Activated naive CD8-positive, alpha-beta T cell treated with anti-CD3 and anti-CD28 coated beads, Interleukin-2, amount 50 U/mL, for 24 hours (primary cell): ENCODE measurements around the gene ADGRE2.
"Not testable (repeated sequence)": the region's sequence is repeated elsewhere in the genome, so short reads cannot be mapped to it uniquely, and the experiment has no call there.

ENCODE experiments used
- ATAC-seq: fragments of 150-1000 bp; cut with Tn5 transposase; one replicate; pipeline ENCODE4 v1.10.0; 2021
- DNase-seq: peaks from one replicate; pipeline ENCODE4 v3.0.0; 2021
- H3K27ac Mint-ChIP-seq: one replicate; pipeline ENCODE4 v1.8.0; 2021; ENCODE audit warnings: mild to moderate bottlenecking, mixed read lengths
- H3K27me3 Mint-ChIP-seq: one replicate; pipeline ENCODE4 v1.8.0; 2021; ENCODE audit warnings: mixed read lengths
- H3K36me3 Mint-ChIP-seq: one replicate; pipeline ENCODE4 v1.8.0; 2021; ENCODE audit warnings: low read depth, mixed read lengths
- H3K4me1 Mint-ChIP-seq: one replicate; pipeline ENCODE4 v1.8.0; 2021; ENCODE audit warnings: mixed read lengths
- H3K4me3 Mint-ChIP-seq: one replicate; pipeline ENCODE4 v1.8.0; 2021; ENCODE audit warnings: mild to moderate bottlenecking, moderate library complexity, mixed read lengths
- H3K9me3 Mint-ChIP-seq: one replicate; pipeline ENCODE4 v1.8.0; 2021; ENCODE audit warnings: mixed read lengths

The ADGRE2 gene

DNA sequence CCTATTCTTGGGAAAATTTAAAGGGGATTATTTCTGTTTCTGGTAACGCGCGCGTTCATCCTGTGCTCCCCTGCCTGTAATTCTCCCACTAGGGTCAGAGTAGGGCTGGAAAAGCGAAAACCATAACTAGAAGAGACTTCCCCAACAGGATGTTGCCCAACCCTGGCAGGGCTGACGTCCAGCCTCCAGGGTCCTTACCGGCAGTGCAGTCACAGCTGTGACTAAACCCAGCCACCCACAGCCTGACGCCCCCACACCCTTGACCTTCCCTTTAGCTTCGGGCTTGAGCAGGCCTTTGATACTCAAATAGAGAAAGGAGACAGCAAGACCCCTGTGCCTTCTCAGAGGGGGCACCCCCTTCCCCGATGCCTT is 6.4 kb upstream of the ADGRE2 start:
- not testable (repeated sequence) for H3K4me3 Mint-ChIP-seq, H3K9me3 Mint-ChIP-seq, H3K36me3 Mint-ChIP-seq, H3K27me3 Mint-ChIP-seq
- DNase-seq: peak; percentile 67
- peaks cover 34% of the 10 kb centered on the region for H3K4me1 Mint-ChIP-seq
- peak; percentile 86 for ATAC-seq
- H3K27ac Mint-ChIP-seq: peak overlapping the region; percentile 56

DNA sequence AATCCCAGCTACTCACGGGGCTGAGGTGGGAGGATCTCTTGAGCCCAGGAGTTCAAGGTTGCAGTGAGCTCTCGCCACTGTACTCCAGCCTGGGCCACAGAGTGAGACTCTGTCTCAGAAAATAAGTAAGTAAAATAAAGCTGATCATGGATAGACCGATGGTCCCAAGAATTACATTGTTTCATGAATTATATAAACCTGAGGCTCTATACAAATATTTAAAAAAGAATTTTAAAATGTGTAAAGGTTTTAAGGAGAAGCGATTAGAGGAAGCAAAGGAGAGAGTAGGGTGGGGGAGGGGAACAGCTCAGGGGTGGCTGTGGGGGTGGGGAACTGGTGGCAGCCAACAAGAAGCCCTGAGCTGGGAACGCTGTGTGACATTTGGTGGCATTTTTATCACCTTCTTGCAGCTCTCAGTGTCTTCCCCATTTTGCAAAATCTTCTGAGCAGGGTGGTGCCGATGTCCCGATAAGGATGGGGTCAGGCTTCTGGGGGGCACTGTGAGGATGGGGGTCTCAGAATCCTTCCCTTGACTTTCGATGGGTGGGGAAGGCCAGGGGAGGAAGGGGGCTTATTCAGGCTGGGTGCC is 5.1 kb upstream of the ADGRE2 start:
- H3K4me3 Mint-ChIP-seq, ATAC-seq, H3K9me3 Mint-ChIP-seq, DNase-seq, H3K36me3 Mint-ChIP-seq, H3K27ac Mint-ChIP-seq: not testable (repeated sequence)
- H3K27me3 Mint-ChIP-seq: peaks cover 14% of the 10 kb centered on the region
- peaks cover 34% of the 10 kb centered on the region for H3K4me1 Mint-ChIP-seq

DNA sequence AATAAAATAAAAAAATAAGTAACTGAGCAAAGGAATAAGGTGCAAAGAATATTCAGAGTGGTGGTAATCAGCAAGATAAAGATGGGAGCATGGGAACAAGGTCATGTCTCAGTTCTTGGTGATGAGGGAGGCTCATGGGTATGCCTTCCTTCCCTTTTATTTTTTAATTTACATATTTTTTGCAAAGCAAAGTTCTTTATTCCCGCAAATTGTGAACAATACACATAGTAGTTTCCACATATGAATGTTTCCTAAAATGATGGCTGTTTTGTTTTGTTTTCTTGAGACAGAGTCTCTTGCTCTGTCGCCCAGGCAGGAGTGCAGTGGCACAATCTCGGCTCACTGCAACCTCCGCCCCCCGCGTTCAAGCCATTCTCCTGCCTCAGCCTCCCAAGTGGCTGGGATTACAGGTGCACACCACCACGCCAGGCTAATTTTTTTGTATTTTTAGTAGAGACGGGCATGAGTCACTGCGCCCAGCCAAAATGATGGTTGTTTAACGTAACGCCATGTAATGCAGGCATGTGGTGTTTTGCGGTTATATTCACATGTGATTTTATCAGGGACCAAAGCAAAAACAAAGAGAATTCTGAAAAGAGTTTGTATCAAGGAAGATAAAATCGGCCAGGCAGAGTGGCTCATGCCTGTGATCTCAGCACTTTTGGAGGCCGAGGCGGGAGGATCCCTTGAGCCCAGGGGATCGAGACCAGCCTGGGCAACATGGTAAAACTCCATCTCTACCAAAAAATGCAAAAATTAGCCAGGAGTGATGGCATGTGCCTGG is 4.5 kb upstream of the ADGRE2 start:
- no peak for DNase-seq
- no peak for ATAC-seq
- Mint-ChIP-seq H3K27me3 (peaks cover 18% of the 10 kb centered on the region), H3K9me3 (no peaks in the 10 kb centered on the region), H3K4me1 (peaks cover 35% of the 10 kb centered on the region), H3K36me3 (no peaks in the 10 kb centered on the region), H3K4me3 (no peak overlapping the region), H3K27ac (no peak overlapping the region)

DNA sequence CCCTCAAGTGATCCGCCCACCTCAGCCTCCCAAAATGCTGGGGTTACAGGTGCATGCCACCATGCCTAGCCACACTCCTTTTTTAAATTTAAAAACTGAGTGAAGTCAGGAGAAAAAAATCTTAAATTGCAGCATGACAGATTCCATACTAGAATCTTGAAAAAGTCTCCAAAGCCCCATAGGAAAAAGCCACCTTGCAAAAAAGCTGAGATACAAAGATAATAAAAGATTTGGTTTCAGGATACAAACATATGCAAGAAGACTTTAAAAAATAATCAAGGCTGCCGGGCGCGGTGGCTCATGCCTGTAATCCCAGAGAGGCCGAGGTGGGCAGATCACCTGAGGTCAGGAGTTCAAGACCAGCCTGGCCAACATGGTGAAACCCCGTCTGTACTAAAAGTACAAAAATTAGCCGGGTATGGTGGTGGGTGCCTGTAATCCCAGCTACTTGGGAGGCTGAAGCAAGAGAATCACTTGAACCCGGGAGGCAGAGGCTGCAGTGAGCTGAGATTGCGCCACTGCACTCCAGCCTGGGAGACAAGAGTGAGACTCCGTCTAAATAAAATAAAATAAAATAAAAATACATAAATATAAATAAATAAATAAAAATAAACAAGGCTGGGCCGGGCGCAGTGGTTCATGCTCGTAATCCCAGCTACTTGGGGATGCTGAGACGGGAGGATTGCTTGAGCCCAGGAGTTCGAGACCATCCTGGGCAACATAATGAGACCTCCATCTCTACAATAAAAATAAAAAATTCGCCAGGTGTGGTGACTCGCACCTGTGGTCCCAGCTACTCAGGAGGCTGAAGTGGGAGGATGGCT is 3.6 kb upstream of the ADGRE2 start:
- H3K27ac Mint-ChIP-seq, H3K9me3 Mint-ChIP-seq, H3K4me3 Mint-ChIP-seq, ATAC-seq, DNase-seq, H3K36me3 Mint-ChIP-seq: not testable (repeated sequence)
- peaks cover 33% of the 10 kb centered on the region for H3K4me1 Mint-ChIP-seq
- peaks cover 22% of the 10 kb centered on the region for H3K27me3 Mint-ChIP-seq

DNA sequence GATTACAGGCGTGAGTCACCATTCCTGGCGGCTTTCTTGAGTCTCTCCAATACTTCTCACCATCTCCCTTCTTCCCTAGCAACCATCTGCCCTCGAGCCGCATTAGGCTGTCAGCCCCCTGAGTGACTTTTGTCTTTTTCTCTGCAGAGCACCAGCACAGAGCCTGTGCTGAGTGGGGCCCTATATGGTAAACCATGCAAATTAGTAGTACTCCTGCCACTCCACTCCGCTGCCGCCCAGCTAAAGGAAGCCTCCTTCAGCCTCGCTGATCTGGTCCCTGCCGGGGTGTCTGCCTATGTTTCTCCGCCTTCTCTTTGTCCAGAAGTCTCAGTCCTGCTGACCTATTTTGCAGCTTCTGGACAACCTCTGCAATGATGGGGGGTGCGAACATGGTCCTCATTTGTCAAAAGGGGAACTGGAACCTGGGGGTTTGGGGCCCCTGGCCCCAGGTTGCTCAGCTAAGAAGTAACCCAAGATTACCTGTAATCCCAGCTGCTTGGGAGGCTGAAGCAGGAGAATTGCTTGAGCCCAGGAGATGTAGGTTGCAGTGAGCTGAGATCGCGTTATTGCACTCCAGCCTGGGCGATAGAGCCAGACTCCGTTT is 2.4 kb upstream of the ADGRE2 start:
- not testable (repeated sequence) for H3K36me3 Mint-ChIP-seq, H3K9me3 Mint-ChIP-seq, DNase-seq, ATAC-seq, H3K27ac Mint-ChIP-seq, H3K4me3 Mint-ChIP-seq
- Mint-ChIP-seq H3K4me1 (peaks cover 31% of the 10 kb centered on the region), H3K27me3 (peaks cover 30% of the 10 kb centered on the region)

DNA sequence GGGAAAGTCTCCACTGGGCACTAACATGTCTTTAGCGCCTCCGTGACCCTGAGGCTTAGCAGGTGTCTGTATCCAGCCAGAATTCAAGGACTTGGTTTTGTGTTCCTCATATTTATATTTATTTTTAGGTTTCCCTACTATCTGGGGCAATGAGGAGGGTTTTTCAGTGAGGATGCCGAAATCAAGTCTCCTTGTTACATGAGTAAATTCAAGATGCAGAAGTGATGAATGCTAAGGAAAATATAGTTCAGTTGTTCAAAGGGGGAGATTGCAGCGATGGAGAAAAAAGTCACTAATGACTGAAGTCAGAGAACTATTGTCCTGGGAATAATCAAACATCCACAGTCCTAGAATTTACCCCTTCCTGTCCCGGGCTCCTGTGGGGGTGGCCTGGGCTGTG is 791 bp upstream of the ADGRE2 start:
- ATAC-seq (no peak), DNase-seq (no peak)
- peaks cover 33% of the 10 kb centered on the region for H3K27me3 Mint-ChIP-seq
- no peak overlapping the region for H3K4me3 Mint-ChIP-seq
- no peaks in the 10 kb centered on the region for H3K36me3 Mint-ChIP-seq
- H3K27ac Mint-ChIP-seq: no peak overlapping the region
- peaks cover 23% of the 10 kb centered on the region for H3K4me1 Mint-ChIP-seq
- no peaks in the 10 kb centered on the region for H3K9me3 Mint-ChIP-seq

DNA sequence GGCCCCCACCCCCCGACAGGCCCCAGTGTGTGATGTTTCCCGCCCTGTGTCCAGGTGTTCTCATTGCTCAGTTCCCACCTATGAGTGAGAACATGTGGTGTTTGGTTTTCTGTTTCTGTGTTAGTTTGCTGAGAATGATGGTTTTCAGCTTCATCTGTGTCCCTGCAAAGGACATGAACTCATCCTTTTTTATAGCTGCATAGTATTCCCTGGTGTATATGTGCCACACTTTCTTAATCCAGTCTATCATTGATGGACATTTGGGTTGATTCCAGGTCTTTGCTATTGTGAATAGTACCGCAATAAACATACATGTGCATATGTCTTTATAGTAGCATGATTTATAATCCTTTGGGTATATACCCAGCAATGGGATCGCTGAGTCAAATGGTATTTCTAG is 715 bp downstream of the ADGRE2 start:
- not testable (repeated sequence) for H3K9me3 Mint-ChIP-seq, H3K4me3 Mint-ChIP-seq, H3K27ac Mint-ChIP-seq, ATAC-seq, DNase-seq, H3K36me3 Mint-ChIP-seq
- Mint-ChIP-seq H3K27me3 (peaks cover 35% of the 10 kb centered on the region), H3K4me1 (peaks cover 14% of the 10 kb centered on the region)

DNA sequence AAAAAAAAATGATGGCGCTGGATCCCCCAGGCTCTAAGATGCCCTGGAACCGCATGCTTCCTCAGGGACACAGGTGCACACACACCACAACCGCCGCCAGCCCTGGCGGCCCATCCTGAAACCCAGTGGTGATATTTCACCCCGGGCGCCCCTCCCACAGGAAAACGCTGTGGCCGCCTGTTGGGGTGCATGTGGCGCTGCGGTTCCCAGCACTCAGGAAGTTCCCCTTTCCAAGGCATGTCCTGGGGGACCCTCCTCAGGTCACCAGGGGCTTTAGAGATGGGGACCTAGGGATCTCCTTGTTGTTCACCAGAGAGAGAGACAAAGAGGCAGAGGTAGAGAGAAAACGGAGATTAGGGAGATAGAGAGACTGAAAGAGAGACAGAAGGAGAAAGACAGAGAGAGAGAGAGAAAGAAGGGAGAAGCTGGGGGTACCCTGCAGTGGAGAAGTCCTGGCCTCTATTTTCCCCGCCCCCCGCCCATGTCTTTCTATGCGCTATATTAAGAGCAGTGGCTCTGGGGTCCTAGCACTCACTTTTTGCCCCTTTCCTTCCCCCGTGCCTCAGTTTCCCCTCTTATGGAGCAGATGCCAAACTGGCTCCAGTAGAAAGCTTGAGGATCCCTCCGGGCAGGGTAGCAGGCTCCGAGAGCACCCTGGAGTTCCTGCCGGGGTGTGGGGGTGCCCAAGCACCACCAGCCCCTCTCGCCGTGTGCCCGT is 2.3 kb downstream of the ADGRE2 start:
- H3K4me3 Mint-ChIP-seq: peak overlapping the region; percentile 76

DNA sequence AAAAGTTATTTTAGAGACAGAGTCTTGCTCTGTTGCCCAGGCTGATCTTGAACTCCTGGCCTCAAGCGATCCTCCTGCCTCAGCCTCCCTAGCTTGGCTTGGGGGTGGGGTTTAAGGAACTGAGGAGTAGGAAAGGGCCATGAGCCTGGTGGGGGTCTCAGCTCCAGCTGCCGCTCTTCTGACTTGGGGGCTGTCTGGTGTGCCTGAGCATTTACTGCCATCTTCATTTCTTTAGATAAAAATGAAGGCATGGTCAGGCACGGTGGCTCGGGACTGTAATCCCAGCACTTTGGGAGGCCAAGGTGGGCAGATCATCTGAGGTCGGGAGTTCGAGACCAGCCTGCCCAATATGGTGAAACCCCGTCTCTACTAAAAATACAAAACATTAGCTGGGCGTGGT is 3.0 kb downstream of the ADGRE2 start:
- DNase-seq, H3K36me3 Mint-ChIP-seq, ATAC-seq, H3K27ac Mint-ChIP-seq, H3K9me3 Mint-ChIP-seq: not testable (repeated sequence)
- H3K4me3 Mint-ChIP-seq: peak overlapping the region; percentile 76
- peaks cover 14% of the 10 kb centered on the region for H3K4me1 Mint-ChIP-seq
- peaks cover 31% of the 10 kb centered on the region for H3K27me3 Mint-ChIP-seq

More for the DNA sequence above, 2.3 kb downstream of the ADGRE2 start:
- Mint-ChIP-seq H3K27ac (no peak overlapping the region), H3K36me3 (no peaks in the 10 kb centered on the region), H3K27me3 (peaks cover 35% of the 10 kb centered on the region), H3K9me3 (no peaks in the 10 kb centered on the region), H3K4me1 (peaks cover 14% of the 10 kb centered on the region)
- ATAC-seq (no peak), DNase-seq (peak; percentile 40)

DNA sequence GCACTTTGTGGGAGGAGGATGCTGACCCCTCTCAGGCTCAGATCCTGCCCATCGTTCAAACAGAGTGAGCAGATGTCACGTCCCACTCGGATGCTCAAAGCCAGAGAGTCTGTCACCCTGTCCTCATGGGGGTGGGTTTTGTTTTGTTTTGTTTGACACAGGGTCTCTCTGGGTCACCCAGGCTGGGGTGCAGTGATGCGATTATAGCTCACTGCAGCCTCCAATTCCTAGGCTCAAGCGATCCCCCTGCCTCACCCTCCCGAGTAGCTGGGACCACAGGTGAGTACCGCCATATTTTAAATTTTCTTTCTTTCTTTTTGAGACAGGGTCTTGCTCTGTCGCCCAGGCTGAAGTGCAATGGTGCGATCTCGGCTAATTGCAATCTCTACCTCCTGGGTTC is 4.0 kb downstream of the ADGRE2 start:
- Mint-ChIP-seq H3K27ac (no peak overlapping the region), H3K4me3 (no peak overlapping the region), H3K36me3 (no peaks in the 10 kb centered on the region), H3K9me3 (no peaks in the 10 kb centered on the region), H3K4me1 (peaks cover 14% of the 10 kb centered on the region), H3K27me3 (peaks cover 31% of the 10 kb centered on the region)
- DNase-seq (no peak), ATAC-seq (no peak)

DNA sequence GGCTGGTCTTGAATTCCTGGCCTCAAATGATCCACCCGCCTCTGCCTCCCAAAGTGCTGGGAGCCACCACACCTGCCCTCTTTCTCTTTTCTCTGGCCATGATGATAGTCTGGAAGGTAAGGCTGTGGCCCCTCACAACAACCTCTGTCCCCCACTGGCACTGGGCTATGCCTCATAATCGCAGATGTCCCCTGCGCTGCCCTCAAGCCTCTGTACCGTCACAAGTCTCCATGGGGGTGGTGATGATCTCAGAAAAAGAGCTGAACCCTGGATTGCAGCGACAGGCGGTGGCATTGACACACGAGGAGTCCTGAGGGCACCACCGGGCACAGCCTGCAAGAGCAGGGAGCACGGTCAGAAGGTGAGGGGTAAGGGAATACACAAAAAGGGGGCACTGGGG is 4.6 kb downstream of the ADGRE2 start:
- not testable (repeated sequence) for H3K27ac Mint-ChIP-seq, H3K4me3 Mint-ChIP-seq, H3K9me3 Mint-ChIP-seq, DNase-seq, ATAC-seq, H3K36me3 Mint-ChIP-seq
- Mint-ChIP-seq H3K27me3 (peaks cover 28% of the 10 kb centered on the region), H3K4me1 (peaks cover 14% of the 10 kb centered on the region)

DNA sequence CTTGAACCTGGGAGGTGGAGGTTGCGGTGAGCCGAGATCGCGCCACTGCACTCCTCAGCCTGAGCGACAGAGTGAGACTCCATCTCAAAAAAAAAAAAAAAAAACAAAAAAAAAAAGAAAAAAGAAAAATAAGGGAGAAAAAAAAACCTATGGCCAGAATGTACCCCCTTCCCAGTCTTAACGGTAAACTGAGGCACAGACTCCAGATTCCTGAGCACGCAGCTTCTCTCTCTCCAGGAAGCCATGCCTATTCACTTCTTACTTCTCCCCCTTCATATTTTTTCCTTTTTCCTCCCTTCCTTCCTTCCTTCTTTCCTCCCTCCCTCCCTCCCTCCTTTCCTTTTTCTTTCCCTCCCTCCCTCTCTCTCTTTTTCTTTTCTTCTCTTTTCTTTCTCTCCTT is 5.4 kb downstream of the ADGRE2 start:
- Mint-ChIP-seq H3K36me3 (no peaks in the 10 kb centered on the region), H3K27ac (no peak overlapping the region), H3K9me3 (no peaks in the 10 kb centered on the region), H3K4me3 (no peak overlapping the region), H3K4me1 (peaks cover 13% of the 10 kb centered on the region), H3K27me3 (peaks cover 26% of the 10 kb centered on the region)
- ATAC-seq: no peak
- no peak for DNase-seq

DNA sequence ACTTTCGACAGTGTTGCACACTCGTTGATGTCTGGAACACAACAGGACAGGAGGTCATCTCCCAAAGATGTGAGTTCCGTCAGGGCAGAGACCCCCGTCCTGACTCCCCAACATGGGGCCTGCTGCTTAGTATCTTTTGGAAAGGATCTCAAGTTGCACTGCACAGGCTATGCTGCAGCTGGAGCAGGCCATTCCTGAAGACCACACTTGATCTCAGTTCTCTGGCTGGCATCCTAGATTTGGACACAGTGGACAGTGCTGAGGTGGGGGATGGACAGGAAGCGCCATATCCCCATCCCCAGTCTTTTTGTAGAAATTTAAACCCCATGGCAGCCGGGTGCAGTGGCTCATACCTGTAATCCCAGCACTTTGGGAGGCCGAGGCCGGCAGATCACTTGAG is 5.9 kb downstream of the ADGRE2 start:
- peaks cover 21% of the 10 kb centered on the region for H3K27me3 Mint-ChIP-seq
- H3K4me3 Mint-ChIP-seq: no peak overlapping the region
- DNase-seq (no peak), ATAC-seq (no peak)
- H3K27ac Mint-ChIP-seq: no peak overlapping the region
- peaks cover 13% of the 10 kb centered on the region for H3K4me1 Mint-ChIP-seq
- H3K36me3 Mint-ChIP-seq: no peaks in the 10 kb centered on the region
- H3K9me3 Mint-ChIP-seq: no peaks in the 10 kb centered on the region
